ENCODE data around the gene RTTN. TPM values are rescaled to one million over a fixed set of nuclear protein-coding genes. Genes with fewer than 3 reads are reported as not detected.

Gene RTTN
- polyA plus RNA-seq, 1 donor (not counting 4 experiments of a cell fraction or from before 2014, with no cell fraction given), result 77.3 TPM

DNA sequence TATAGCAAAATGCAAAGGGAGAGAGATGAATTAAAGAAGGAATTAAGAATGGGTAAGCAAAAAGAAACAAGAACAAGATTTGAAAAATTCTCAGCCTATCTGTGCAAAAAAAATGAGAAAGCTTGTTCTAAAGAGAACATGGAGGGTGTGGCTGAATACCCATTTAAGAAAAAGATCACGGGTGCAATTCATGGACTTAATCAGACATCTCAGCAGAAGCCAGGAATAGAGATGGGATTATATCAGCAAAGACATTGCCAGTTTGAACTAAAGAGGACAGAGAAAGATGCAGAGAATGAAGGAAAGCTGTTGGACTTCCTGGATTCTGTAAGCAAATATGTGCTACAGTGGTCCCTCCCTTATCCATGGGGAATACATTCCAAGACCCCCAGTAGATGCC, 115.6 kb downstream of the RTTN start:
- H3K4me1 ChIP-seq (ENCODE audit: control insufficient read depth, extremely low read depth, insufficient read depth, low read length), result no peaks in the 10 kb centered on the region
- H3K27ac ChIP-seq (ENCODE audit: control insufficient read depth, insufficient read depth, low read length), result no peak overlapping the region
- no peak overlapping the region for H3K4me3 ChIP-seq (ENCODE audit: control insufficient read depth in 2 of 3, extremely low read depth in 1 of 3, insufficient read depth in 2 of 3, low read depth in 1 of 3, low read length in 3 of 3)
- H3K9me1 ChIP-seq (ENCODE audit: control insufficient read depth, extremely low read depth, insufficient read depth, low read length), result no peaks in the 10 kb centered on the region
- TF ChIP-seq EZH2 (IDR thresholded peaks at IDR 0.05; ENCODE audit: low read length) (no peak), CTCF (optimal IDR thresholded peaks at IDR 0.05 in 1 of 3, IDR thresholded peaks at IDR 0.05 in 1 of 3, conservative IDR thresholded peaks at IDR 0.05 in 1 of 3; ENCODE audit: extremely low read depth in 1 of 3, insufficient read depth in 2 of 3, low read length in 3 of 3) (no peak)
- dilution Hi-C loops (cut with MboI; ENCODE audit: extremely low pct_ligation_motif_present, low sequenced_read_pairs), result no loop called here
- H3K79me2 ChIP-seq (ENCODE audit: control insufficient read depth, insufficient read depth, low read length), result no peaks in the 10 kb centered on the region
- no peak overlapping the region for H2AFZ ChIP-seq (ENCODE audit: control insufficient read depth, low read length)
- no peaks in the 10 kb centered on the region for H4K20me1 ChIP-seq (ENCODE audit: control insufficient read depth, extremely low read depth, insufficient read depth, low read length)
- H3K9ac ChIP-seq (ENCODE audit: control insufficient read depth, extremely low read depth, insufficient read depth, low read length), result no peak overlapping the region
- FAIRE-seq, result no peak
- H3K36me3 ChIP-seq (ENCODE audit: control insufficient read depth in 2 of 2, extremely low read depth in 1 of 2, insufficient read depth in 2 of 2, low read length in 2 of 2), result peaks cover 0 to 3% of the 10 kb centered on the region in 2 experiments
- no peak for DNase-seq (ENCODE audit: low read depth, low spot score)
- no peak overlapping the region for H3K4me2 ChIP-seq (ENCODE audit: control insufficient read depth, extremely low read depth, insufficient read depth, low read depth, low read length)
- H3K27me3 ChIP-seq (ENCODE audit: control insufficient read depth, extremely low read depth, insufficient read depth, low read length), result no peaks in the 10 kb centered on the region
- H3K9me3 ChIP-seq (ENCODE audit: control insufficient read depth, low read depth, low read length), result no peaks in the 10 kb centered on the region

DNA sequence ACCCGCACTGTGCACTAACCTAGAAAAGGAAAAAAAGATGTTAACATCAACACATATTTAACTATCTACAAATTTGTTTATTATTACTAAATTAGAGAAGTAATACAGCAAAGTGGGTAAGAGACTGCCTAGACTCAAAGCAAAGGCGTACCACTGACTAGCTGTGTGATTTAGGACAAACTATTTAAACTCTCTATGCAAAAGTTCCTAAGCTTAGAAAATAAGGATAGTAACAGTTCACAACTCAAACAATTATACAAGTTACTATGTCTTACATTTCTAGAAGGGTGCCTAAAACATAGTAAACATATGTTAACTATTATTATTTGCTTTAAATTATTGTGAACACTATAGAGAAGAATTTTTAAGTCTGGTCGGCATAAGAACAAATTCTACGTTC, 119.4 kb downstream of the RTTN start:
- DNase-seq (ENCODE audit: low read depth, low spot score) (no peak), FAIRE-seq (no peak)
- Histone ChIP-seq H3K9ac (ENCODE audit: control insufficient read depth, extremely low read depth, insufficient read depth, low read length) (no peak overlapping the region), H3K4me1 (ENCODE audit: control insufficient read depth, extremely low read depth, insufficient read depth, low read length) (no peaks in the 10 kb centered on the region), H3K79me2 (ENCODE audit: control insufficient read depth, insufficient read depth, low read length) (no peaks in the 10 kb centered on the region), H3K4me2 (ENCODE audit: control insufficient read depth, extremely low read depth, insufficient read depth, low read depth, low read length) (no peak overlapping the region), H3K4me3 (ENCODE audit: control insufficient read depth in 2 of 3, extremely low read depth in 1 of 3, insufficient read depth in 2 of 3, low read depth in 1 of 3, low read length in 3 of 3) (no peak overlapping the region), H3K27ac (ENCODE audit: control insufficient read depth, insufficient read depth, low read length) (no peak overlapping the region), H3K27me3 (ENCODE audit: control insufficient read depth, extremely low read depth, insufficient read depth, low read length) (no peaks in the 10 kb centered on the region), H2AFZ (ENCODE audit: control insufficient read depth, low read length) (no peak overlapping the region), H3K36me3 (ENCODE audit: control insufficient read depth in 2 of 2, extremely low read depth in 1 of 2, insufficient read depth in 2 of 2, low read length in 2 of 2) (peaks cover 0 to 3% of the 10 kb centered on the region in 2 experiments), H3K9me3 (ENCODE audit: control insufficient read depth, low read depth, low read length) (no peaks in the 10 kb centered on the region), H3K9me1 (ENCODE audit: control insufficient read depth, extremely low read depth, insufficient read depth, low read length) (no peaks in the 10 kb centered on the region), H4K20me1 (ENCODE audit: control insufficient read depth, extremely low read depth, insufficient read depth, low read length) (no peaks in the 10 kb centered on the region)
- dilution Hi-C loops (cut with MboI; ENCODE audit: extremely low pct_ligation_motif_present, low sequenced_read_pairs), result no loop called here
- TF ChIP-seq EZH2 (IDR thresholded peaks at IDR 0.05; ENCODE audit: low read length) (no peak), CTCF (optimal IDR thresholded peaks at IDR 0.05 in 1 of 3, IDR thresholded peaks at IDR 0.05 in 1 of 3, conservative IDR thresholded peaks at IDR 0.05 in 1 of 3; ENCODE audit: extremely low read depth in 1 of 3, insufficient read depth in 2 of 3, low read length in 3 of 3) (no peak)

Measured in keratinocyte (primary cell).